Ramos (cell line): ENCODE results near the gene TVP23C.
"Not testable (repeated sequence)": the region's sequence is repeated elsewhere in the genome, so short reads cannot be mapped to it uniquely, and the experiment has no call there.

Source experiments
- in situ Hi-C: fragments of 300-500 bp; cut with MboI; formaldehyde crosslinking; loops from one replicate; pipeline ENCODE4 v1.14.3; 2022; ENCODE audit warnings: low sequenced_read_pairs; ENCODE audit not compliant: unreplicated experiment

TVP23C gene

DNA sequence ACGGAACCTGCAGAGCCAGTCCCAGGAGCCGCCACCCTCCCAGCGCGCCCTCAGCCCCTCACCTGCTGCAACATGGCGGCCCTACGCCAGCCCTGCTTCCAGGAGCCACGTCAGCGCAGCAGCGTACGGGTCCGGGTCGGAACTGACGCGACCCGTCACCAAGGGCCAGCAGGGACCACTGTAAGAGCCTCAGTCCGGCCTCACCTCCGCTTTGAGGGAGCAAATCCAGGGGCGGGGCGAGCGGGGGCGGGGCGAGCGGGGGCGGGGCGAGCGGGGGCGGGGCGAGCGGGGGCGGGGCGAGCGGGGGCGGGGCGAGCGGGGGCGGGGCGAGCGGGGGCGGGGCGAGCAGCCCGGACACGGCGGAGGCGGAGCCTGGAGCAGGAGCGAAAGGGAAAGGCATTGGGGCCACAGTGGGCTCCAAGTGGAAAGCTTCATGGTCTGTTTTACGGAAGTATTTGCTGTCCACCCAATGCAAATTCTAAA, at the start of gene TVP23C:
Gene TVP23C, minus strand, starts transcription at position 109 of the 483 bp plus-strand sequence. Its CDS starts 35 bp downstream, at position 74.
- in situ Hi-C loops: not testable (repeated sequence)

DNA sequence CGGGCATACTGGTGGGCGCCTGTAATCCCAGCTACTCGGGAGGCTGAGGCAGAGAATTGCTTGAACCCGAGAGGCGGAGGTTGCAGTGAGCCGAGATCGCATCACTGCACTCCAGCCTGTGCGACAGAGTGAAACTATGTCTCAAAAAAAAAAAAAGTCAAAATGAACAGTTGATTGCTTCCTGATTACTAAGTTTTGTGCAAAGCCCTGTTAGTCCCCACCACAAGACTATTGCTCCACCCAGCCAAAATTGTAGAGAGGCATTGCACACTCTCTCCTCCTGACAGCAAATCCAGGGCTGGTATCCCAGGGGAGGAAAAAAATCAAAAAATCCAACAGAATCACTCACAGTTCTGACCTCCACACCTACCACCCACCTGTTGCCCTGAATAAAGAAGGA, 29.7 kb upstream of the TVP23C start:
- in situ Hi-C loops: not testable (repeated sequence)

DNA sequence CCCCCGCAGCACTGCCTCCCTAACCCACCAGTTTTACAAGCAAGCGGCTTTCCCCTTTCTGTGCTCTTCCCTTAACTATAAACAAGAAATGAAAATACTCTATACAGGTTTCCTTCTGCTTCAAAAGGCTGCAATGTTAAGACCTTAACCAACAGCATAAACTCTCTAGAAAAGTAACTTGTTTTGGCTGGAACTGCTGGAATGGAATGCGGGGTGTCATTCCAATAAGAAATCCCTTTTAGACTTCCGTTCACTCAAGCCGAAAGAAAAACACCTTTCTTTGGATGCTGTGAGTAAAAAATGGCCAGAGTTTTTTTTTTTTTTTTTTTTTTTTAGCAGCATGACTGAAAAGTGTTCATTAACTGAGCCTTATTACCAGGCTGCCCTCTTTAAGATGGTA, 28.7 kb upstream of the TVP23C start:
- in situ Hi-C loops: not testable (repeated sequence)

DNA sequence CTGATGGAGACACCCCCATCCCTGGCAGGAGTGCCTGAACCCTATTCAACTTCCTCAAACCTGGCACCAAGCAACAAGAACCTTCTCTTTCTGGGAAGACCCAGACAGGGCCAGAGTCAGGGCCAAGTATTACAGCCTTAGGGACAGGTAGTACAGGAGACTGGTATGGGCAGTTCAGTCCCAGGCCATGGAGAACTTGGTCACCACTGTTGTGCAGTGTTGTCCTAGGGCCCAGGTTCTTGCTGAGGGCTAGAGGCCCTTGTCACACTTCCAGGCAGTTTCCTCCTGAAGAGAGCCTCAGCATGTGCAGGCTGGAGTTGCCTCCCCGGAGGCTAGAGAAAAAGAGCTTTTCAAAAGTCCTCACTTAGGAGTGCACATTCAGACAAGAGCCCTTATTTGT, 27.6 kb upstream of the TVP23C start:
- in situ Hi-C loops: not testable (repeated sequence)

DNA sequence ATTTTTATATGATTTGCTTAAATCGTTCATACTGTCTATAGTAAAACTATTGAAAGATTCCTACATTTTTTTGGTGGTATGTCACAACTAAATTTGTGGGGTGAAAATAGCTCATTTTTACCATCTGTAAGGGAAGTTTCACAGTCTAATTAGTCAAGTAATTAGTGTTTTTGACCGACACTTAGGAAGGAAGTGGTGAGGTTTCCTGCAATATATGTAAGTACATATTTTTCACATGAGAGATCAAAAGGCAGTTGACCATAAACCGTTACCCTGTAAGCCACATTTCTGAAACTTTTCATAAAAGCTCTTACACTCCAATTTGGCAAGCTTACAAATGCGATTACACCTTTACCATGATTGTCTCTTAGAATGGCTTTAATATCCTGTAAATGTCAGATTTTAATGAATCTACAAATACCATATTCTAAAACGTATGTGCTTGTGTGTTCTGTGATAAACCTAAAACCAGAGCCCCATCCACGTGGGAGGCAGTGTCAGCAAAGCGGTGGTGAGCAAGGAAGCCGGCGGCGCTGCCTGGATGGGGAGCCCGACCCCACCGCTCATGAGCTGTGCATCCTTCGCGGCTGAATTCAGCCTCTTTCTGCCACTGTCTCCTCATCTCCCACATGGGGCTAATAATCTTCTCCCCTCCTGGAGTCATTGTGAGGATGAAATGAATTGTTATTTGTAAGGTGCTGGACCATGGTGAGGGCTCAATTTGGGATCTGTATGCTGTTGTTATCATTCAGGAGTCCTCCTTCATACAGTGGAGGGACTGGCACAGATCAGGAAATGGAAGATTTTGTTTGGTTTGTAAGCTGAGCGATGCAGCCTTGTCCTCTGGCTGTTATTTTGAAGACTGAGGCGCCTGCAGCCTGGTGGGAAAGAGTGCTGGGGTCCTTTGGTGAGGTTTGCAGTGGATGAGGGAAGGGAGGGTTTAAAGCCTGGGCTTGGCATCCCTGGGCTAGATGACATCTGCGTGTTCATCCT, 26.6 kb upstream of the TVP23C start:
- in situ Hi-C loops: not testable (repeated sequence)

DNA sequence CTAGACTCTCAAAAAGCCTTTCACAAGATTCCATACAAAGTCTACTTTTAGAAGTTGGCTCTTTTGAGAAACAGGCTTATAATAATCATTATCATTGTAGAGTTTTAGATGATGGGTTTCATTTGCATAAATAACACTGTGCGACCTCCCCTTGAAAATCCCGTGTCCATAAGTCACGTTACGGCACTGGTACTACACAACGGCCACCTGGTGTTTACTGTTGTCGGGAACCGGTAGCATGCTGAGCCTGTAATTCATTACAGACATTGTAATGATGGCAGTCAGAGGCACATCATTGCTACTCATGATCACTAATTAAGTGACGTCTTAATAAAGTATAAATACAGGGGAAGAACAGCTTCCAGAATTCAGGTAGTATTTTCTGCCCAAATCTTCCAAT, 24.7 kb upstream of the TVP23C start:
- in situ Hi-C loops: not testable (repeated sequence)

DNA sequence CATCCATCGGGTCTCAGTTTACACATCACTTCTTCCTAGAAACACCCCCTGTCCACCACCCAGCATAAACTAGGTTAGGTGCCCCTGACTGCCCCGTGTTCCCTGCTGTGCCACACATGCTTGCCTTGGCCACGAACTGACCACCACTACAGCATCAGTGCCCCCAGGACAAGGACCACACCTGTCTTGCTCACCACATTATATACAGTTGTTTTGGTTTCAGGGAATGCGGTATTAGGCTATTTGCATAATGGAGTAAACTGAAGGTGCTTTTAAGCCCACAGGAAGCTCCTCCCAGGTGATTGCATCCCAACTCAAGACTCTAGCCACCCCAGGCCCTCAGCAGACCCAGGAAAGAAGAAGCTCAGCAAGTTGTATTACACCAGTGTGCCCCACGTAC, 20.0 kb upstream of the TVP23C start:
- in situ Hi-C loops: not testable (repeated sequence)

DNA sequence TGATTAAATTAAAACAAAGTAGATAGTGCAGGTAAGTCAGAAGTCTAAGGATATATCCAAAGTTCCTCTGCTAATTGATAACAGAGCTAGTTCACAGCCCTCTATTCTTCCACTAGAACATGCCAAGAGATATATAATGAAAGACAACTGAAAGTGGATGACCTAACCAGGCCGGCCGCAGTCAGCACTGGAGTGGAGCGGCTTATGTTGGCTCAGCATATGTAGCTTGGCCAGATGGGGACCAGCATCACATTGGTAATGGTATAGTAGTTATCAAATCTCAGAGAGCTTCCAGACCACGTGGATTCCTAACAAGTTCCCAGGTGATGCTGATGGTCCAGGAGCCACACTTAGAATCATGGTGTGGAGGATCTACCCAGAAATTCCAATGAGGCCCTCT, 18.2 kb upstream of the TVP23C start:
- in situ Hi-C loops: not testable (repeated sequence)

DNA sequence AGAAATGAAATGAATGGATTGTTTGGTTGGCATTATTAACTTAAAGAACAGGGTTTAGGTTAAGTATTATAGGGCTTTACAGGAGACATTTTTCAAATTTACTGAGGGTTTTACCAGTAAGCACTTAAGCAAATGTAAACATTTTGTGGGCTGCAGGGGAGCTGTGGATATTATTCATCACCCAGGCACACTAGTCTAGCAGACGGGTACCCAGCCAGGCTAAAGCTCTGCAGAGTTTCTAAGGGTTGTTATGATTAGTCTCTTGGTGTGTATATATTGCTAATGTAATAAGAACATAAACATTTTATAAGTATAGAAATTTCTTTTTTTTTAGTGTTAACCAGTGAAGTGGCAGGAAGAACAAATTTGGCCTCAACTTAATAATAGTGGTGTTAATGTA, 13.6 kb upstream of the TVP23C start:
- in situ Hi-C loops: not testable (repeated sequence)

DNA sequence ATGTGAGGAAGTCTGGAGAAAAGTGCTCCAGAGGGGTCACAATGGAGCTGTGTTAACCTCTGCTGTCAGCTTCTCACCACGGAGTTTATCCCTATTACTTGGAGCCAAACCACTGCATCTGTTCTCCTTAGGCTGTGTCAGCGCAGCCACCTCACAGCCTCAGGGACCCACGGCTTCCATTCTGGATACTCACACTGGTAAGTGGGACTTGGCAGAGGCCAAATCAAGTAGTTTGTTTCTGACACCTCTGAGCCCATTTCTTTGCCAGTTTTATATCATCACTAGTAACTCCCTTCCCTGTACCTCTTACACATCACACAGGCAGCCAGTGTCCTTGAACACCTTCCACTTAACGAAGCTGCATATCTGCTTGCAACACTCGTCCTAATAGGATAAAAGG, 11.4 kb upstream of the TVP23C start:
- in situ Hi-C loops: not testable (repeated sequence)

DNA sequence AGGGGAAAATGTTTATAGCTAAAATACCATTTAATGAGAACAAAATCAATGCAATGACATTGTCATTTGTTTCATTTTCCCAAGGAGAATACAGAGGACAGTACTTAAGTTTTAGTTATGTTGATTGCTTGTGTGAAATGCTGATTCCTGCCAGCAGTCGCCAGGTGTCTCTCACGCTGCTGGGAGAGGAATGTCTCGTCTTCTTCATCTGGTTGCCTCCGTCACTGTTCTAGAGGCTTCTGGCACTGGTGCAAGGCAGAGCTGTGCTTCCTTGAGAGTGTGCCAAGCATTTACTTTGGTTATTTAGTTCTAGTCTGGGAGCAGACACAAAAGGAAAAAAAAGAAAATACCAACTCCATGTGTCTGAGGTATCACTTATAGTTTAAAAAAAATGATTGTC, 10.6 kb upstream of the TVP23C start:
- in situ Hi-C loops: not testable (repeated sequence)

DNA sequence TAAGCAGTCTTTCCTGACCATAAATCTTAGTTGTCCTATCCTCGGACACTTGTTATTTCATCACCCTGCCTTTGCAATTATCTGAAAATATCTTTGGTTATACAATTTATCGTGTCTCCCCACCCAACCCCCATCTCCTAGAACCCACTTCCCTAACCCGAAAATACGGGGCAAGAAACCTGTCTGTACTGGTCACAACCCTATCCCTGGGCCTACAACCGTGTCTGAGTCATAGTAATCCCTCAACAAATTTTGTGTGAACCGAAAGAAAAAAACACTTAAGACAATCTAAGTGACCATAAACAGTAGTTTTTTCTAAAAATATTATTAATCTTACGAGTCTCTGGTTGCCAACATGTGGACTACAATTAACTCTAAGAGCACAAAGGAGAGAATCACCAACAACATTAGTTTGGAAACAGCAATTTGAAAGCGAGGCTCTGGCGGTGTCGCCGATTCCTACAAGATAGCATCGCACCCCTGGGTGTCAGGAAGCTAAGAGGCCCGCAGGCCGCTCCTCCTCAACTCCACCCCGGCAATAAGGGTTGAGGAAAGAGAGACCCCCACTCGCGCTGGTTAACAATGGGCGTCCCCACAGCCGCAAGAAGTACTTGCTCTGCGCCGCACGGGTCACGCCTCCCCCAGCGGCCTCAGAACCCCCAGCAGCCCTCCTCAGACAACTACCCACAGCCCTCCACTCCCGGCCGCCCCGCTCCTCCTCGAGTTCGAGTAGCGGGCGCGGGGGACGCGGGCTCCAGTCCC, 489 bp downstream of the TVP23C start:
- in situ Hi-C loops: not testable (repeated sequence)

DNA sequence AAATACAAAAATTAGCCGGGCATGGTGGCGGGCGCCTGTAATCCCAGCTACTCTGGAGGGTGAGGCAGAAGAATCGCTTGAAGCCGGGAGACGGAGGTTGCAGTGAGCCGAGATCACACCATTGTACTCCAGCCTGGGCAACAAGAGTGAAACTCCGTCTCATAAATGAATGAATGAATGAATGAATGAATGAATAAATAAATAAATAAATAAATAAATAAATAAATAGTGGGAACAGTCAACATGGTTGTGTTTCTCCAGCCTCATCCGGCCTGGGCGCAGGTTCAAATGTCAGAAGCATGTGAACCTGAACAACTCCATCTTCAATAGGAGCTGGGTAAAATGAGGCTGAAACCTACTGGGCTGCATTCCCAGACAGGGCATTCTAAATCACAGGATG, 1.8 kb downstream of the TVP23C start:
- in situ Hi-C loops: not testable (repeated sequence)

DNA sequence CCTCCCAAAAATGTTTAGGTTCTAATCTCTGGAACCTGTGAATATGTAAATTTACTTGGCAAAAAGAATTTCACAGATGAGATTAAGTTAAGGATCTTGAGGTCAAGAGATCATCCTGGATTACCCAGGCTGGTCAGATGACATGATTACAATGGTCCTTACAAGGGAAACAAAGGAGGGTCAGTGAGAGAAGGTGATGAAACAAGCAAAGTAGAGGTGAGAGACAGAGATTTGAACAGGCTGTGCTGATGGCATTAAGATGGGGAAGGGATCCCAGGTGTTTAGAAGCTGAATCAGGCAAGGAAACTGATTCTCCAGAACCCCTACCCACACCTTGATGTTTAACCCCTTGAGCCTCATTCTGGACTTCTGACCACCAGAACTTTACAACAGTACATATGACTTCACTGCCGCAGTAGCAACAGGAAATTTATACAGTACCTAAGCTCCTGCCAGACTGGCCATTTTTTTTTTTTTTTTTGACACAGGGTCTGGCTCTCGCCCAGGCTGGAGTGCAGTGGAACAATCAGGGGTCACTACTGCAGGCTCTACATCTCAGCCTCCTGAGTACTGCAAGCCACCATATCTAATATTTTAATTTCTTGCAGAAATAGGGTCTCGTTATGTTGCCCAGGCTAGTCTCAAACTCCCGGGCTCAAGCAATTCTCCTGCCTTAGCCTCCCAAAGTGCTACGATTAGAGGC, 4.7 kb downstream of the TVP23C start:
- in situ Hi-C loops: not testable (repeated sequence)

DNA sequence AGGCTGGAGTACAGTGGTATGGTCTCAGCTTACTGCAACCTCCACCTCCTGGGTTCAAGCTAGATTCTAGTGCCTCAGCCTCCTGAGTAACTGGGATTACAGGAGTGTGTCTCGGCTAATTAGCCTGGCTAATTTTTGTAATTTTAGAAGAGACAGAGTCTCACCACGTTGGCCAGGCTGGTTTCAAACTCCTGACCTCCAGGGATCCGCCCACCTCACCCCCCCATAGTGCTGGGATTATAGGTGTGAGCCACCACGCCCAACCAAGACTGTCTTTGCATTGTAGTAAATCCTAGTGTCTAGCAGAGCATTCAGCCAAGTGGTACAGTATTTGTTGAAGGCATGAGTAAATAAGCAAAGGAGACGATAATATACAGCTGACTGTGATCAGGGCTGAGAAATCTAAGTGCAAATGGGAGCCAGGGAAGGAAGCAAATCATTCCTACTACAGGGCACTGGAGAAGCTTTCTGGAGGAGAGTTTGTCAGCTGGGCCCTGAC, 5.9 kb downstream of the TVP23C start:
- in situ Hi-C loops: not testable (repeated sequence)

DNA sequence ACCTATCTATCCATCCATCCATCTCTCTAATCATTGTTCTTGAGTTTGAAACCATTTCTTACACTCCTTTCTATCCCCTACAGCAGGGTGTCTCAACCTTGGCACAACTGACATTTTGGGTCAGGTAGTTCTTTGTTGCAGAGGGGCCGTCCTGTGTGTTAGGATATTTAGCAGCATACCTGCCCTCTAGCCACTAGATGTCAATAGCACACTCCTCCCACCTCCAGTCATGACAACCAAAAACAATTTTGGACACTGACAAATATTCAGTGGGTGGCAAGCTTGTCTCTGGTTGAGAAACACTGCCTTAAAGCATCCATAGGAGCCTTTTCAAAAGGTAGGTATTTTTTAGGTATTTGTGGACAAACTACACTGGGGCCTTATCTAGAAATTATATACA, 10.4 kb downstream of the TVP23C start:
- in situ Hi-C loops: not testable (repeated sequence)

DNA sequence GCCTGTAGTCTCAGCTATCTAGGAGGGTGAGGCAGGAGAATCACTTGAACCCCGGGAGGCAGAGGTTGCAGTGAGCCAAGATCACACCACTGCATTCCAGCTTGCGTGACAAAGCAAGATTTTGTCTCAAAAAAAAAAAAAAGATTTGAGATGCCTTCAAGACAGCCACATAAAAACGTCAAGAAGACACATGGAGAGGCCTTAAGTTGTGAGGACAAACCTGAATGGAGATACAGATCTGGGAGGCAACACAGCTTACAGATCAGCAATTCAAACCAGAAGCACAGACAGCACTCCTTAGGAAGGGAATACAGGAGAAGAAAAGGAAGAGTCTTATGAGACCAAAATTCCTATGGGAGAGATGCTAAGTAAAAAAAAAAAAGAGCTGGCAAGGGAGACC, 13.7 kb downstream of the TVP23C start:
- in situ Hi-C loops: not testable (repeated sequence)

DNA sequence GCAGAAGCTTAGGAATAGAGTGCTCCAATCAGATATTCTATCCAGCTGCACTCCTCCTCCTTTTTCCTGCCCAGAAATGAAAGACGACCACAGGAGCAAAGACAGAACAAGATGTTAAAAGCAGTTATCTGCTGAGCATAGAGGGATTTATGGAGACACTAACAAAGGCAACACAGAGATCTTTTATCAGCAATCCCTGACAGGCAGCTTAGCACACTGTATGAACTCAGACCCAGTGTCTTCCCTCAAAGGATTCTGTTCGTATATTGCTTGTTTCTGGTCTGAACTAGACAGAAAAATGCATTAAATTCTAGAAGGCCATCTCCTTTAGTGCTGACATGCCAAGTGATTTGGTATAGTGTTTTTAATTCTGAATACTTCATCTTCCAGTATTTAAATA, 16.7 kb downstream of the TVP23C start:
- in situ Hi-C loops: not testable (repeated sequence)

DNA sequence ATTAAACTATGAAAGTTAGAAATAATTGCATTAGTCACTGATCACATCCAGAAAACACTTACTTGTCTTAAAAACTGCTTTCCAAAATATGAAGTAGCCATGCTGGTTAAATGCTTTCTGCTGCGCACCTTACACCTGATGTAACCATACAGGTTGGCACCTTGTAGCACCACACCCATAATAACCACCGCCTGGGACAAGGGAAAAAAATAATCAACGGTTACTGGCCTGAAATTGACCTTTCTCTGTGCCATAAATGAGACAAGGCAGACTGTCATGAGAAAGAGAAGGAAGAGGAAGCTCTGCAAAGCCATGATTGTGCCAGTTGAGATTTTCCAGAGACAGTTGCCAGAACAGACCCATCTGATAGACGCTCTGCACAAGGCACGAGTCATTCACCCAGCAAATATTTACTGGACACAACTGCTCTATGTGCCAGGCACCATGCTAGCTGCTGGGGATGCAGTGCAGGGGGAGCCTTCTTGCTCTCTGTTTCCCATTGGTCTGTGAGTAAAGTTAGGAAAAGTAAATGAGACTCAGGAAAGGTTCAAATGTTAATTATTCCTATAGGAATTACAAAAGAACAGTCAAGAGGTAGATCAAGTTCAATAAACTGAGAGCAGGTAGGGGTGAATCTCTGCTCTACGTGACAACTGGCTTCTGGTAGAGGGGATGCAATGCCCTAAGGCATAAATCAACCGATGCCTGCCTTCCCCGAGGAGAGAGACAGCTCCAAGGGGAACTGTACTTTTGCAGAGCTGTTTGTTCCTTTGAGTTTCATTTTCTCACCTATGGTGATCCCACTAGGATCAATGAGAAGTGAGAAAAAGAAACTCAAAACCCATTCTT, 22.7 kb downstream of the TVP23C start:
- in situ Hi-C loops: not testable (repeated sequence)
